NB4 (cell line): ENCODE measurements around the gene NKG7.

Experiments used
- POLR2A ChIP-seq: IDR thresholded peaks from 2 replicates; pipeline ENCODE4 v1.6.1; 2011; ENCODE audit warnings: mild to moderate bottlenecking; ENCODE audit not compliant: insufficient read length; ENCODE audit errors: extremely low read depth
- TF ChIP-seq, protein P1 (sequence below): IDR thresholded peaks from one replicate; pipeline ENCODE4 v1.5.1; 2012; ENCODE audit warnings: low read depth, low read length

DNA sequence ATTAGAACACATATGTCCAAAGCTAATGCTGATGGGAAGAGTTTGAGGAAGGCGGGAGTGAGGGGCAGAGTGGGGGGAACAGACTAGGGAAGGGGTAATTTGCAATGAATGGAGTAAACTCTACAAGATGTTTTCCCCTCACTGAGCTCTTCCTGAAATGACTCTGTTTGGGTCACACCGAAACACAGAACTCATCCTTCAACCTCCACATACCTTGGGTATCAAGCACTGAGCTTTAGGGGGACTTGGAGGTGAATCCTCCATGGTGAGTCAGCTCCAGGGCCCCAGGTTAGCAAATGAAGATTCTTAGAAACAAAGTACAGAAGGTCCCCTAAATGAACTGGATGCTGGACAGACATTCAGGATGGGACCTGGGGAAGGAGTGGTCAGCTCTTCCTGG, 46.3 kb upstream of the NKG7 start:
- no peak for TF ChIP-seq POLR2A
- TF ChIP-seq, protein P1, sequence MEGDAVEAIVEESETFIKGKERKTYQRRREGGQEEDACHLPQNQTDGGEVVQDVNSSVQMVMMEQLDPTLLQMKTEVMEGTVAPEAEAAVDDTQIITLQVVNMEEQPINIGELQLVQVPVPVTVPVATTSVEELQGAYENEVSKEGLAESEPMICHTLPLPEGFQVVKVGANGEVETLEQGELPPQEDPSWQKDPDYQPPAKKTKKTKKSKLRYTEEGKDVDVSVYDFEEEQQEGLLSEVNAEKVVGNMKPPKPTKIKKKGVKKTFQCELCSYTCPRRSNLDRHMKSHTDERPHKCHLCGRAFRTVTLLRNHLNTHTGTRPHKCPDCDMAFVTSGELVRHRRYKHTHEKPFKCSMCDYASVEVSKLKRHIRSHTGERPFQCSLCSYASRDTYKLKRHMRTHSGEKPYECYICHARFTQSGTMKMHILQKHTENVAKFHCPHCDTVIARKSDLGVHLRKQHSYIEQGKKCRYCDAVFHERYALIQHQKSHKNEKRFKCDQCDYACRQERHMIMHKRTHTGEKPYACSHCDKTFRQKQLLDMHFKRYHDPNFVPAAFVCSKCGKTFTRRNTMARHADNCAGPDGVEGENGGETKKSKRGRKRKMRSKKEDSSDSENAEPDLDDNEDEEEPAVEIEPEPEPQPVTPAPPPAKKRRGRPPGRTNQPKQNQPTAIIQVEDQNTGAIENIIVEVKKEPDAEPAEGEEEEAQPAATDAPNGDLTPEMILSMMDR: no peak
